ENCODE measurements around the gene IL32.

The IL32 gene

GRCh38 chr16:3118846-3119245 lies 53.4 kb downstream of the IL32 start:
- H3K9me3 Mint-ChIP-seq = no peaks in the 10 kb centered on the region
- peaks cover 10% of the 10 kb centered on the region for H3K36me3 Mint-ChIP-seq
- no peak overlapping the region for H3K4me3 Mint-ChIP-seq
- H3K27ac Mint-ChIP-seq = no peak overlapping the region
- no peak for DNase-seq (ENCODE audit: low spot score in 2 of 2)
- no peak for ATAC-seq
- peaks cover 7% of the 10 kb centered on the region for H3K4me1 Mint-ChIP-seq

Data from stimulated activated effector memory CD8-positive, alpha-beta T cell treated with anti-CD3 and anti-CD28 coated beads, Interleukin-12 subunit alpha, Interleukin-12 subunit beta, amount 100 ng/mL, for 72 hours (primary cell).